ENCODE data around the gene TFDP1.
"Not testable (repeated sequence)": the region's sequence is repeated elsewhere in the genome, so short reads cannot be mapped to it uniquely, and the experiment has no call there.

Gene TFDP1

GRCh38 chr13:113624640-113625304 is 40.2 kb downstream of the TFDP1 start:
- DNase-seq; in situ Hi-C loops (cut with MboI; ENCODE audit: low pct_unique_long_range_greater_than_20kb, low sequenced_read_pairs): not testable (repeated sequence)

- in situ Hi-C loops (cut with MboI; ENCODE audit: low pct_unique_long_range_greater_than_20kb, low sequenced_read_pairs) = no loop called here
- DNase-seq = peak; percentile 15
Observed at GRCh38 chr13:113625965-113626721, 41.6 kb downstream of the TFDP1 start.

GRCh38 chr13:113627136-113627535 is 42.6 kb downstream of the TFDP1 start:
- in situ Hi-C loops (cut with MboI; ENCODE audit: low pct_unique_long_range_greater_than_20kb, low sequenced_read_pairs) = no loop called here
- DNase-seq = no peak

- in situ Hi-C loops (cut with MboI; ENCODE audit: low pct_unique_long_range_greater_than_20kb, low sequenced_read_pairs) = no loop called here
- no peak for DNase-seq
Observed at GRCh38 chr13:113628291-113629270, 44.0 kb downstream of the TFDP1 start.

DNA sequence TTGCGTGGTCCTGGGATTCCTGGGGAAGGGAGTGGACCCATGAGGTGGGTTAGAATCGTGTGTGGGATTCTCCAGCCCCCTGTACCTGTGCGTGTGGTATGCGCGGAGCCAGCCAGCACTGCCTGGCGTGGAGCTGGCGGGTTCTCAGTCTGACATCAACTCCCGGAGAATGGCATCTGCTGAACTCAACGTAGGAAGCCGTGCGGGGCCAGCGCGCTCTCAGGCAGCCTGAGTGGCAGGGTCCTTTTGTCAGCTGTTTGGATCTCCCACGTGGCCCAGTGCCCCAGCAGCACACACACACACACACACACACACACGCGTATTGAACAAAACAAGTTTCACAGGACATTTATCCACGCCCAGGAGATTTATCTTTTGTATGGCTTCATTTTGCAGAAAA is 45.3 kb downstream of the TFDP1 start:
- no peak for DNase-seq
- in situ Hi-C loops (cut with MboI; ENCODE audit: low pct_unique_long_range_greater_than_20kb, low sequenced_read_pairs) = no loop called here

GRCh38 chr13:113630296-113630695 is 45.7 kb downstream of the TFDP1 start:
- DNase-seq = no peak
- in situ Hi-C loops (cut with MboI; ENCODE audit: low pct_unique_long_range_greater_than_20kb, low sequenced_read_pairs) = no loop called here

DNA sequence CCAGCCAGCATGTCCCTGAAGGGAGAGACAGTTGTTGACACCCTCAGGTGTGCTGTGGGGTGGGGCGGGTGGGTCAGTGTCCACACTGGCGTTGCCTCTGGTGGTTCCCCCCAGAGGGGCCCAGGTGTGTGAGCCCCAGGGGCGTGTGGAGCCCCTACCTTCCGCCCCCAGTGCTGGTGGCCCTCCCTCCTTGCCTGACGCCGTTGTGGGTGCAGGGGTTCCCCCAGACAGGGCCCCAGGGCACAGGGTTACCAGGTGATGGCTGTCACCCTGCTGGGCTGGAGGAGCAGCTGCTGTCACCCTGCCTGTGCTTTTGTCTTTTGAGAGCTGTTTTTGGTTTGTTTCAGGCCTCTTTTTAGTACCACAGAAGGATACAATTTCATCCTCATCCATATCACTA is 46.3 kb downstream of the TFDP1 start:
- no peak for DNase-seq
- in situ Hi-C loops (cut with MboI; ENCODE audit: low pct_unique_long_range_greater_than_20kb, low sequenced_read_pairs) = no loop called here

DNA sequence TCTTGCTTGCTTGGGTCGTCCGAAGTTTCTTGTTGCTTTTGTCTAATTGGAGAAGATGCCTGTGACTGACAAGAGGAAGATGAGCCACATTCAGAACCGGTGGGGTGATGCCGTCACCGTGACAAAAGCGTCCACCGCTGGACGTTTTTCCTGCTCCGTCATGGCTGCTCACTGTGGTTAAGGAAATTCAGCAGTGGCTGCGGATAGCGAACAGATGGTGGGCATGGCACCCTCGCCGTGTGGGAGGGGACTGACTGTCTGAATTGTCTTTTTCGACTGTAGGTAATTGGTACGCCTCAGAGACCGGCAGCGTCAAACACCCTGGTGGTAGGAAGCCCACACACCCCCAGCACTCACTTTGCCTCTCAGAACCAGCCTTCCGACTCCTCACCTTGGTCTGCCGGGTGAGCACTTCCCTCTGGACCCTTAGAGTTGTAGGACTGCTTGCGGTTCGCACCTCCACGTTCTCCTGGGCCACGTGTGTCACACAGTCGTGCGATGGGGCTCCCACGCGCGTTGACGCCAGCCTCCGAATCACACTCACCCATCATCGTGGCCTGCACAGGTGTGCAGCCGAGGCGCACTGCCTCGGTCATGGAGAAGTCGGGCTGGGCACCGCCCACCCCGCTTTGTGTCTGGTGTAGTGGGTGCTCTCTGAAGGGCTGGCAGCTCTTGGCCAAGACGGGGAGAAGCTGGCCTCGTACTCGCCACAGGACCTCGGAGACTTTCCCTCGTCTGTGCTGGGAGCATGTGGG is 47.0 kb downstream of the TFDP1 start:
- no peak for DNase-seq
- in situ Hi-C loops (cut with MboI; ENCODE audit: low pct_unique_long_range_greater_than_20kb, low sequenced_read_pairs) = no loop called here

DNA sequence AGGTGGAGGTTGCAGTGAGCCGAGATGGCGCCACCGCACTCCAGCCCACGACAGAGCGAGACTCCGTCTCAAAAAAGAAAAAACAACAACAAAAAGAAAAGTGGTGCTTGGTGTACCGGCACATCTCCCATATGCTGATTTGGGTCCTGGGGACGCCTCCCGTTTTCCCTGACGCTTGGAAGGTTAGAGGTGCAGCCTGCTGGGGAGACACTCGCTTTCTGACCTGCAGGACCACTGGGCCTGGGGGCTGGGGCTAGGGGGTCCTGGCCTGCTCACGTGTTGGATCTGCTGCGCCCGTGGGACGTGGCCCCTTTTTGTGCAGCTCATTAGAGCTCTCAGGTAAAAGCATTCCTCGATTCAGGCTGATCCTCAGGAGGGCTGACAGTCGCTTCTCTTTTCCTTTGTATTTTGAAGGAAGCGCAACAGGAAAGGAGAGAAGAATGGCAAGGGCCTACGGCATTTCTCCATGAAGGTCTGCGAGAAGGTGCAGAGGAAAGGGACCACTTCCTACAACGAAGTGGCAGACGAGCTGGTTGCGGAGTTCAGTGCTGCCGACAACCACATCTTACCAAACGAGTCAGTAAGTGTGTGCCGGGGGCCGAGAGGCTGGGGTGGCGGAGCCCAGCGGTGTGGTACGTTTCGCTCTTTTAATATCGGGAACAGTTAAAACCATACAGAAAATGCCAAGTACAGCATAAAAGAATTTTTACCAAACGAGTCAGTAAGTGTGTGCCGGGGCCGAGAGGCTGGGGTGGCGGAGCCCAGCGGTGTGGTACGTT is 48.3 kb downstream of the TFDP1 start:
- no peak for DNase-seq
- in situ Hi-C loops (cut with MboI; ENCODE audit: low pct_unique_long_range_greater_than_20kb, low sequenced_read_pairs) = no loop called here

- in situ Hi-C loops (cut with MboI; ENCODE audit: low pct_unique_long_range_greater_than_20kb, low sequenced_read_pairs) = no loop called here
- no peak for DNase-seq
Observed at GRCh38 chr13:113633485-113633873, 48.9 kb downstream of the TFDP1 start.

GRCh38 chr13:113634279-113635047 is 49.9 kb downstream of the TFDP1 start:
- in situ Hi-C loops (cut with MboI; ENCODE audit: low pct_unique_long_range_greater_than_20kb, low sequenced_read_pairs) = no loop called here
- DNase-seq = no peak

GRCh38 chr13:113635048-113635420 is 50.5 kb downstream of the TFDP1 start:
- in situ Hi-C loops (cut with MboI; ENCODE audit: low pct_unique_long_range_greater_than_20kb, low sequenced_read_pairs) = no loop called here
- no peak for DNase-seq

GRCh38 chr13:113635709-113636108 is 51.2 kb downstream of the TFDP1 start:
- in situ Hi-C loops (cut with MboI; ENCODE audit: low pct_unique_long_range_greater_than_20kb, low sequenced_read_pairs) = no loop called here
- no peak for DNase-seq

GRCh38 chr13:113636266-113636963 is 51.9 kb downstream of the TFDP1 start:
- in situ Hi-C loops (cut with MboI; ENCODE audit: low pct_unique_long_range_greater_than_20kb, low sequenced_read_pairs) = no loop called here

GRCh38 chr13:113637262-113638160 is 53.0 kb downstream of the TFDP1 start:
- DNase-seq = no peak
- in situ Hi-C loops (cut with MboI; ENCODE audit: low pct_unique_long_range_greater_than_20kb, low sequenced_read_pairs) = no loop called here

More at GRCh38 chr13:113636266-113636963, 51.9 kb downstream of the TFDP1 start:
- no peak for DNase-seq

DNA sequence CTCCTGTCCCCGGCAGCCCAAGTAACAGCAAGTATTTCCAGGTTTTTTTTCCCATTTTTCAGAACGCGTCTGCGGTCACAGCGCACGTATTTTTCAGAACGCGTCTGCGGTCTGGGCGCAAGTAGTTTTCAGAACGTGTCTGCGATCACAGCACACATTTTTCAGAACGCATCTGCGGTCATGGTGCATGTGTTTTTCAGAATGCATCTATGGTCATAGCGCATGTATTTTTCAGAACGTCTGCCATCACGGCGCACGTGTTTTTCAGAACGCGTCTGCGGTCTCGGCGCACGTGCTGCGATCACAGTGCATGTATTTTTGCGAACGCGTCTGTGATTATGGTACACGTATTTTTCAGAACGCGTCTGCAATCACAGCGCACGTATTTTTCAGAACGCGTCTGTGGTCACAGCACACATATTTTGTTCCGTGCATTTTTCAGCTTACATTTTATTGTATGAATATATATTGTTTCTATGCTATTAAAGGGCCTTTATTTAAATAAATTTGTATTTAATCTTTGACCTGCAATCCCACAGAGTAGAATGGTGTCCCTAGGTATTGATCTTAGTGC is 53.7 kb downstream of the TFDP1 start:
- DNase-seq = no peak
- in situ Hi-C loops (cut with MboI; ENCODE audit: low pct_unique_long_range_greater_than_20kb, low sequenced_read_pairs) = no loop called here

Data from KBM-7 (cell line).